GM10847 (cell line): ENCODE measurements around the gene ACOX3.

Source experiments
- POLR2A ChIP-seq: IDR thresholded peaks from 2 replicates; pipeline ENCODE4 v1.6.1; 2011; ENCODE audit not compliant: insufficient read length; ENCODE audit errors: extremely low read depth

The ACOX3 gene

GRCh38 chr4:8403976-8404375 lies 36.5 kb downstream of the ACOX3 start:
- no peak for TF ChIP-seq POLR2A

DNA sequence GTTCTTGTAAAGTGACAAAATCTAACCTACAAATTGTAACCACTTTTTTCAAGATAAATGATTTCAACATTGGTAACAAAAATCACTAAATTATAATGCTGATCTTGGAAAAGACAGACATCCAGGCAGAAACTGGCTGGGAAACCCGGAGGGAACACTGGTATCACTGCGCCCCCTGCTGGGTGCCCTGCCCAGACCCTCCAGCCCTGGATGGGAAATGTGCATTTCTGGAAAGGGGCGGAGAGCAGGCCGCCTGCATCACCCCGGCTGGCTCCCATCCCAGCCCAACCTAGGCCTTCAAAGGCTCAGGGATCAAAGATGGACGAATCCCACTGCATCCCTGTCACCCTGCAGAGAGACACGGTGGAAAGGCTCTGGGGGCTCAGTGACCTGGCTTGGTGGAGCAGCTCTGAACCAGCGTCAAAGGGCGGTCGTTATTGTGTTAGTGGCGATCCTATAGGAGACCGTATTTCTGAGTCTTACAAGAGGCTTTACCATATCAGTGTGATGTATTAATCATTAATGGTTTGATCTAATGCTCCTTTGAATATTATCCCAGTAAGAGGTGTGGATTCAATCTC lies 37.3 kb downstream of the ACOX3 start:
- no peak for TF ChIP-seq POLR2A

GRCh38 chr4:8402640-8403039 lies 37.9 kb downstream of the ACOX3 start:
- TF ChIP-seq POLR2A = no peak

DNA sequence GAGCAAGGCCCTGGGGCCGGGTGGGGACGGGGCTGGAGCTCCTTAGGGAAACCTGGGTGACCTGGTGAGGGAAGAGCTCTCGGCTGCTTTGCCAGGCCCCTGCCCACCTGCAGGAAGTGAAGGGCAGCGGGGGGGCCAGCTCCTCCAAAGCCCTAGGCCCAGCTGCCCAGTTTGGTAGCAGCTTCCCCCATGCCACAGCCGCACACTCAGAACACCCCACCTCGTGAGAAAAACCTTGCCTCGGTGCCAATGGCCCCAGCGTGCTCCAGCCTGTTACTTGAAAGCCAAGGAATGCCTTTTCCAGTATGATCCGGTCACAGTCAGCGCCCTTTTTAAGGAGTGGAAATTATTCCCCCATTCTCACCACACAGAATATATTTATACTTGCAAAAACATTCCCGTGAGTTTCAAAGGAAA lies 38.3 kb downstream of the ACOX3 start:
- no peak for TF ChIP-seq POLR2A

GRCh38 chr4:8401665-8402064 lies 38.9 kb downstream of the ACOX3 start:
- no peak for TF ChIP-seq POLR2A

DNA sequence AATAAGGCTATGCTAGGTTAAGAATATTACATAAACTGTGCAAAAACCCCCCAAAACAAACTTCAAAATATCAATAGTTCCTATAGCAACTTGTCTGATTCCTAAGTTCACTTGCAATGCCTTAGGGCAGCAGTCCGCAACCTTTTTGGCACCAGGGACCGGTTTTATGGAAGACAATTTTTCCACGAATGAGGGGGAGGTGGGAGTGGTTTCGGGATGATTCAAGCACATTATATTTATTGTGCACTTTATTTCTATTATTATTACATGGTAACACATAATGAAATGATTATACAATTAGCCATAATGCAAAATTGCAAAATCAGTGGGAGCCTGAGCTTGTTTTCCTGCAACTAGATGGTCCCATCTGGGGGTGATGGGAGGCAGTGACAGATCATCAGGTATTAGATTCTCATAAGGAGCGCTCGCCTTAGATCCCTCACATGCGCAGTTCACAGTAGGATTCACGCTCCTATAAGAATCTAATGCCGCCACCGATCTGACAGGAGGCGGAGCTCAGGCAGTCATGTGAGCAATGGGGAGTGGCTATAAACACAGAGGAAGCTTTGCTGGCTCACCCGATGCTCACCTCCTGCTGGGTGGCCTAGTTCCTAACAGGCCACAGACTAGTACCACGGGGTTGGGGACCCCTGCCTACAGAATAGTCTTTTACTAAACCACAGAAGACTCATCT lies 39.7 kb downstream of the ACOX3 start:
- no peak for TF ChIP-seq POLR2A

DNA sequence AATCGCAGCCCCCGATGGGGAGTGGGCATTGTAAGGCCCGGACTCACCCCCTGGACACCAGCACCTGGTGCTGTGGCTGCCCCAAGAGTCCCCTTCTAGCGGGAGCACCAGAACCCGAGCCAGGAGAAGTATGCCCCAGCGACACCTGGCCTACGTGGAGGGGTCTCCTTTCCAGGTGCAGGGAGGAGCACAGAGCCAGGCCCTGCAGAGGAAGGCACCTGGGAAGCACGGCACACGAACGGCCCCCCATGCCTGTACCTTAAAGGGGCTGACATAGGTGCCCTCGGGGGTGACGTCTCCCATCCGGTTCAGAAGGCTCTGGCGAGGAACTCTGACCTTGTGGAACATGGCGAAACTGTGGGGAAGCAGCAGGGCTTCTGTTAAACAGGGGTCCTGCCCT lies 41.2 kb downstream of the ACOX3 start:
- TF ChIP-seq POLR2A = no peak

DNA sequence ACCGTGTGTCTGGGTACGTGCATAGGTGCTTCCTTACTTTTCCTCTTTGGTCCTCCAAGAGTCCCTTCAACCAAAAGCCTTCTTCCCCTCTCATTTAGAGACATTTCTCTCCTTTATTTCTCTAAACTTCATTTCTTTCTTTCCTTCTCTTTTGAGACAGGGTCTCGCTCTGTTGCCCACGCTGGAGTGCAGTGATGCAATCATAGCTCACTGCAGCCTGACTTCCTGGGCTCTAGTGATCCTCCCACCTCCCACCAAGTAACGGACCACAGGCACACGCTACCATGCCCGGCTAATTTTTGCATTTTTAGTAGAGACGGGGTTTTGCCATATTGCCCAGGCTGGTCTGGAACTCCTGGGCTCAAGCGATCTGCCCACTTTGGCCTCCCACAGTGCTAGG lies 42.2 kb downstream of the ACOX3 start:
- TF ChIP-seq POLR2A = no peak

- TF ChIP-seq POLR2A = no peak
Measured at GRCh38 chr4:8396762-8397406, 43.6 kb downstream of the ACOX3 start.

DNA sequence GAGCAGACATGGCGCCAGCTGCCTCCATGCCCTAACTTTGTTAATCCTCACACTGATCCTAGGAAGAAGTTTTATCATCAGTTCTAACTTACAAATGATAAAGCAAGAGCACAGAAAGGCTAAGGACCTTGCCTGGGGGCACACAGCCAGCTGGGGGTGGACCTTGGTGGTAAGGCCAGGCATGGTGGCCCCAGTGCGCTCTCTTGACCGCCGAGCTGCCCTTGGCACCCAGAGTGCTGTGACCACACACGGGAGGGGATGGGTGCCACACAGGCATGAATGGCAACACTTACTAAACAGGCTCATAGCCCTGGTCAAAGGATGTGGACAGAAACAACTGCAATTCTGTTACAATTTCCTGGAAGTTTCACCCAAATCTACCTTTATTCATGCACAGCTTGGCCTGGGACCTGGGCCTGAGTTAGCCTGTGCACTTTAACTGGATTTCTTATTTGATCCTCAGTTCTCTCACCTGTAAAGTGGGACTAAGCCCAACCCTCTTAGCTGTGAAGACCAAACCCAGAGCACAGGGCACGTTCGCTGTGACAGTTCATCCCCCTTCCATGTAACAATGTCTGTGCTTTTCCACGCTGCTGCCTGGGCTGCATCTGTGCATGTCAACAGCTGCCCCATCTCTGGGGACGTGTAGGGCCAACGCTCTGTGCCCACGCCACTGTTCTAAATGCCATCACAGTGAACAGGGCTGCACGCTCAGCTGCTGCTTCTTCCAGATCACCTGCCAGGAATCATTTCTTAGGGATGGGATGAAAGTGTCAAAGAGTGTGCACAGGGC lies 44.8 kb downstream of the ACOX3 start:
- TF ChIP-seq POLR2A = no peak

DNA sequence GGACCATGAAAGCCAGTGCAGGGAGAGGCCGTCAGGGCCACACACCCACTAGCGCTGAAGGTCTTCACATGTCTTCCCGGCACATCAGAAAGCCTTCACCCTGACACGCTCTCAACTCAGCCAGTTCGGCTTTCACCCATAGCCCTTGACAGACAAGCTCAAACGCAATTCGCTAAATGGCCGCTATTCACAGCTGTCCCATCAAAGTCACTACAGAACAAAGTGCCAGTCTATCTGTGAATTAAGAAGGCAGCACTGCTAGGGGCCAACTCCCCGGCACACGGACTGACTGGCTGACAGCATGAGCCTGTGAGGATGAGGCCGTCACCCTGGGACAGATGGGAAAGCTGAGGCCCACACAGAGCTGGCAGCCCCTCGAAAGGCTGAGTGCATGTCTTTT lies 45.7 kb downstream of the ACOX3 start:
- no peak for TF ChIP-seq POLR2A

GRCh38 chr4:8394061-8394519 lies 46.4 kb downstream of the ACOX3 start:
- TF ChIP-seq POLR2A = no peak

- TF ChIP-seq POLR2A = no peak
Measured at GRCh38 chr4:8393593-8394038, 46.9 kb downstream of the ACOX3 start.

GRCh38 chr4:8392591-8393190 lies 47.8 kb downstream of the ACOX3 start:
- no peak for TF ChIP-seq POLR2A

DNA sequence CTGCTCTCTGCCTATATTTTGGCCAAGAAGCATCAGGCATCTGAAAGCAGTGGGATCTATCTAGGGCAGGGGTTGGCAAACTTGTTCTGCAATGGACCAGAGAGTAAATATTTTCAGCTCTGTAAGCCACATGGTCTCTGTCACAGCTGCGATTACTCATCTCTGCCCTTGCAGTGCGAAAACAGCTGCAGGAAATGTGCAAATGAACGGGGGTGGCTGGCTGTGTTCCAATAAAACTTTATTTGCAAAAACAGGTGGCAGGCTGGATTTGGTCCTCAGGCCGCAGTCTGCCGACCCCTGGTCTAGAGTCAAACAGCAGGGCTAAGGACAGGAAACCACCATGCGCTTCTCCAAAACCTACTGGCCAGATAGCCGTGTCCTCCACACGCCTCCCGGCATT lies 48.6 kb downstream of the ACOX3 start:
- TF ChIP-seq POLR2A = no peak
